NCI-H1092 treated with DMSO at 0.1 percent for 48 hours (cell line): ENCODE measurements around the gene LONP2.
A peak's percentile ranks its signal among the peaks of the same experiment; 100 is the strongest.
"Not testable (repeated sequence)": the region's sequence is repeated elsewhere in the genome, so short reads cannot be mapped to it uniquely, and the experiment has no call there.

Source experiments
- DNase-seq: peaks from one replicate; lab custom pipeline; 2025; lab: John Stamatoyannopoulos, UW

Gene LONP2

GRCh38 chr16:48334325-48334724 lies 90.2 kb downstream of the LONP2 start:
- DNase-seq, result no peak

GRCh38 chr16:48335961-48336360 lies 91.9 kb downstream of the LONP2 start:
- DNase-seq, result no peak

- DNase-seq, result no peak
Measured at GRCh38 chr16:48340054-48340453, 96.0 kb downstream of the LONP2 start.

GRCh38 chr16:48342591-48342990 lies 98.5 kb downstream of the LONP2 start:
- no peak for DNase-seq

GRCh38 chr16:48347191-48347865 lies 103.2 kb downstream of the LONP2 start:
- DNase-seq, result no peak

- DNase-seq, result no peak
Measured at GRCh38 chr16:48347980-48348379, 103.9 kb downstream of the LONP2 start.

GRCh38 chr16:48350736-48351135 lies 106.6 kb downstream of the LONP2 start:
- no peak for DNase-seq

- no peak for DNase-seq
Measured at GRCh38 chr16:48352648-48353390, 108.7 kb downstream of the LONP2 start.

- DNase-seq, result peak; percentile 42
Measured at GRCh38 chr16:48353565-48354163, 109.6 kb downstream of the LONP2 start.

- DNase-seq, result not testable (repeated sequence)
Measured at GRCh38 chr16:48354385-48354784, 110.3 kb downstream of the LONP2 start.

- DNase-seq, result no peak
Measured at GRCh38 chr16:48354877-48355855, 111.1 kb downstream of the LONP2 start.

- no peak for DNase-seq
Measured at GRCh38 chr16:48356633-48357376, 112.7 kb downstream of the LONP2 start.

- no peak for DNase-seq
Measured at GRCh38 chr16:48358419-48358818, 114.3 kb downstream of the LONP2 start.

- no peak for DNase-seq
Measured at GRCh38 chr16:48359983-48360382, 115.9 kb downstream of the LONP2 start.

- DNase-seq, result no peak
Measured at GRCh38 chr16:48361012-48361411, 116.9 kb downstream of the LONP2 start.

GRCh38 chr16:48361540-48362144 lies 117.5 kb downstream of the LONP2 start:
- DNase-seq, result no peak

GRCh38 chr16:48365025-48365600 lies 121.0 kb downstream of the LONP2 start:
- DNase-seq, result no peak

- DNase-seq, result no peak
Measured at GRCh38 chr16:48365601-48366164, 121.6 kb downstream of the LONP2 start.

GRCh38 chr16:48366165-48367093 lies 122.3 kb downstream of the LONP2 start:
- DNase-seq, result peak; percentile 7
